NCI-H748 treated with DMSO at 0.1 percent for 48 hours (cell line): ENCODE measurements around the gene CYP1A2.

ENCODE experiments used
- DNase-seq: peaks from one replicate; lab custom pipeline; 2025; lab: John Stamatoyannopoulos, UW

Gene CYP1A2

DNA sequence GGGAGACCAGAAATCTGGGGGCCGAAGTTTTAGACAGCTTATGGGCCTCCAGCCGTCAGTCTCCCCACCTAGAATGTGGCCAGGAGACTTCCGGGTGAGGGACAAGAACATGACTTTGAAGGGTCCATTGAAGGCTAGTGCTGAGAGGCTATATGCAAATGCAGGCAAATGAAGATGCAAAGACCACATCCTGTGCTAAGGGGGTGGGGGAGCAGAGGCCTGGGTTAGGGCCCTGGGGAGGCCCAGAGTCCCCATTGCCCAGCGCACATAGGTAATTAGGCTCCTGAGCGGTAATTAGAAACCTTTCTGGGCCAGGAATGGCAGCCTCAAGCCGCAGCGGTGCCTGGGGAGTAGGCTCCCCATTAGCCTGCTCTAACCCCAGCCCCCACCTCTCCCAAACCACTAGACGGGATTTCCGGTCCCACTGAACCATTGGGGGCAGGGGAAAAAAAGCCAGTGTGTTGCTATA, 40.1 kb downstream of the CYP1A2 start:
- no peak for DNase-seq

GRCh38 chr15:74789171-74789631, 40.6 kb downstream of the CYP1A2 start:
- no peak for DNase-seq

- no peak for DNase-seq
Observed at GRCh38 chr15:74789741-74790079, 41.1 kb downstream of the CYP1A2 start.

DNA sequence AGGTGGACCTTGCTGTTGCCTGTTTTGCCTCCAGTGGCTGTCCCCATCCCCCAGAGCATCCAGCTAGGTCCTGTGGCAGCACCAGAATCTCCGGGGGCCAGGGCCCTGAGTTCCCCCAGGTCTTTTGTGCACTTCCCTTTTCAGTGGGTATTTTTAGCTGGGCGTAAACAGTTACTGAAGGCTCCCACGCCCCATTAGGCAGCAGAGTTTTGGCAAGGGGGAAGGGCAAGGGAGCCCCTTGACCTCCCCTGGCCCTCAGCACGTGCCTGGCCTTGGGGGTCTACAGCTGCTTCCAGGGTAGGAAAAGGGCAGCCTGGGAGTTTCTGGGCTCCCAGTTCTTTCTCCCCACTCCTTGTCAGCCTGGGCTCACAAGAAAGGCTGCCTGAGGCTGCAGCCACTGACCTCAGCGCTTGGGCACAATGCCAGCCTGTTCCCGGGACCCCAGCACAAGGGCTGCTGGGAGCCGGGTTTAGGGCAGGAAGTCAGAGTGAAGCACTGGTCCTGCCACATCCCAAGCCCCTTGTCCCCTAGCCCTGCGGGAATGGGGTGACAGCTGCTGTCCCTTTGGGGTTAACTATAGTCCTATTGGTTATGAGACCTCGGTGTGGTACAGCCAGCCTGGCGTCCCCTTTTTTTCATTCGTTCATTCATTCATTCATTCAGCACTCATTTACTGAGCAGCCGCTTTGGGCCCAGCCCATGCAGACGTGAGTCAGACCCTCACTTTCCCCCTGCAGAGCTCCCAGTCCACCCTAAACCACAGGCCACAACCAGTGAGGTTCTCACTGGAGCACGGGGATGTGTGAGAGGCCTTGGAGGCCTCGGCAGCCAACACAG, 41.7 kb downstream of the CYP1A2 start:
- DNase-seq, result no peak

DNA sequence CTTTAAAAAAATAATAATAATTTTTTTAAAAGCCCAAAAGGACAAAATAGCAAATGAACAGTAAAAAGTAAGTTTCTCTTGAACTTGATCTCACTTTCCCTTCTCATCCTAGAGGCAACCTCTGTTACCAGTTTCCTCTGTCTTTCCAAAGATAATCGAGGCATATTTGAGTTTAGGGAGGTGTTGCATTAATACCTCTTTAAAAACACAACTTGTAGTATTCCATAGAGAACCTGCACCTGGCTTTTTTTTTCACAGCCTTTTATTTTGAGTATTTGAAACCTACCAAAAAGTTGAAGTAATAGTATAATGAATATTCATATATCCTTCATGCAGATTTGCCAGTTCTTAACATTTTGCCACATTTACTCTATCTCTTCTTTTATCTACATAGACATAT, 42.4 kb downstream of the CYP1A2 start:
- no peak for DNase-seq

DNA sequence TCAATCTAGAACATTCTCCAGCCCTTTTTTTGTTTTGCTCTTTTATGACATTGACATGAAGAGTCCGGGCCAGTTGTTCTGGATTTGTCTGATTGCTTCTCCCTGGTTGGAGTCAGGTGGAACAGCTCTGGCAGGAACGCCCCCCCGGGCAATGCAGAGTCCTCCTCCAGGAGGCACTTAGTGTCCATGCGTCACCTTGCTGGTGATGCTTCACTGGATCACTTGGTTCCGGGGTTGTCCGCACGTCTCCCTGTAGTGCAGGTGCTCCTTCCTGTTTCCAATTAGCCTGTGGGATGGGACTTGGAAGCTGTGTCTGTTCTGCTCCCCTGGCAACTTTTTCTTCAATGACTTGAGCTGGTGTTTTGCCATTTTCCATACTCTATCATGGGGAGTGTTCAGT, 43.0 kb downstream of the CYP1A2 start:
- DNase-seq, result no peak

DNA sequence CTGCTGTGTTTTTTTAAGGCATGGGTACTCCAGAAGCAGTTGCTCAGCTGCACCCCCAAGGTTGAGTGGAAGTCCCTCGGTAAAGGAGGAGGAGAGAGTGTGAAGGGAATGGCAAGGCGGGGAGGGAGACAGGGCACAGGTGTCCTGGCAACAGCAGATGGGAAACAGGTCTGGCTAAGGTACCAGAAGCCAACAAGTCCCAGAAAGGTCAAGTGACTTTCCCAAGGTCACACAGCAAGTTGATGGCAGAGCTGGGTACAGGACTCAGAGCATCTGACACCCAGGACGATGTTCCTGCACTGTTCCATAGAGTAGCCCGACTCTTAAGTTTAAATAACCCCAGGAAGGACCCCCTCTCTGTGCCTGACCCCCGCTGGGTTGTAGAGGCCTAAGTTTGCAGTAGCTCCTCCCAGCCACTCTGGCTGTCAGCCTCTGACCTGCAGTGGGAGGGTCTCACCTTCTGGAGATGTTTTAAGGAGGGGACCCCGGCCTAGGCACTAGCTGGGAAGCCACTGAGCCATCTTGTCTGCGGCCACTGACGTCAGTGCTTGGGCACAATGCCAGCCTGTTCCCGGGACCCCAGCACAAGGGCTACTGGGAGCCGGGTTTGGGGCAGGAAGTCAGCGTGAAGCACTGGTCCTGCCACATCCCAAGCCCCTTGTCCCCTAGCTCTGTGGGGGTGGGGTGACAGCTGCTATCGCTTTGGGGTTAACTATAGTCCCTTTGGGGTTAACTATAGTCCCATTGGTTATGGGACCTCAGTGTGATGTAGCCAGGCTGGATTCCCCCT, 43.8 kb downstream of the CYP1A2 start:
- no peak for DNase-seq

GRCh38 chr15:74793135-74794028, 44.7 kb downstream of the CYP1A2 start:
- no peak for DNase-seq

DNA sequence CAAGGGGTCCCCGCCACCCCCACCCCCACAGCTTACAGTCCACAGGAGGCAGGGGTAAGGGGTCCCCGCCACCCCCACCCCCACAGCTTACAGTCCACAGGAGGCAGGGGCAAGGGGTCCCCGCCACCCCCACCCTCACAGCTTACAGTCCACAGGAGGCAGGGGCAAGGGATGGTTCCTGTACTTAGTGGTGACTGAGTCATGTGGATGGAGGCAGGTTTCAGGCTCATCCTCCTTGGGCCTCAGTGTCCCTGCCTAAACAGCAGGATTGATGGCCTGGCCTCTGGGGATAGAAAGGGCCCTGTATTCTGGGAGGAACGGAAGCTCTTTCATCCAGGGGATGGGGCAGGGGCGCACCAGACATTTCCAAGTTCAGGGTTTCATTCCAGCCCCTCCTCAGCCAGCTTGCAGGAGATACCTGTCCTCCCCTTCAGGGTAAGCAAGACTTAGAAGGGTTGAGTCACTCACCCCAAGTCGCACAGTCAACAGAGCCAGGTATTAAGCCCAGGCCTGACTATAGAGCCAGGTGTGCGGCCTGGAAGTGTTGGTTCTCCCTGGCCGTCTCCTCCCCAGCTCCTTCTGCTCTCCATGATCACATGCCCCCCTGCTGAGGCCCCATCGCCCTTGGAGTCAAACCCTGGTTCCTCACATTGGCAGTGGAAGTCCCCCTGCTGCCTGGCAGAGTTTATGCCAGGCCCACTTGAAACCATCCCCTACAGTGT, 45.8 kb downstream of the CYP1A2 start:
- no peak for DNase-seq

- DNase-seq, result no peak
Observed at GRCh38 chr15:74794970-74795349, 46.3 kb downstream of the CYP1A2 start.

DNA sequence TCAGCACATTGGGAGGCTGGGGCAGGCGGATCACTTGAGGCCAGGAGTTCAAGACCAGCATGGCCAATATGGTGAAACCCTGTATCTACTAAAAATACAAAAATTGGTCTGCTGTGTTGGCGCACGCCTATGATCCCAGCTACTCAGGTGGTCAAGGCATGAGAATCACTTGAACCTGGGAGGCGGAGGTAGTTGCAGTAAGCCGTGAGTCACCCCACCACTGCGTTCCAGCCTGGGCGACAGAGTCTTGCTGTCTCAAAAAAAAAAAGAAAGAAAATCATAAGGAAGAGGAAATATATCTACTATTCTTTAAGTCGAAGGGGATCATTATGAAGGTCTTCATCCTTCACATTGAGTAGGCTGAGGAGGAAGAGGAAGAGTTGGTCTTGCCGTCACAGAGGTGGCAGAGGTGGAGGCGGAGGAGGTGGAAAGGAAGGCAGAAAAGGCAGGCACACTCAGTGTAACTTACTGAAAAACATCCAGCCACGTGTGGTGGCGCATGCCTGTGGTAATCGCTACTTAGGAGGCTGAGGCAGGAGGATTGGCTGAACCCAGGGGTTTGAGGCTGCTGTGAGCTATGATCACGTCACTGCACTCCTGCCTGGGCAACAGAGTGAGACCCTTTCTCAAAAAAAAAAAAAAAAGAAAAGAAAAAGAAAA, 47.5 kb downstream of the CYP1A2 start:
- no peak for DNase-seq

DNA sequence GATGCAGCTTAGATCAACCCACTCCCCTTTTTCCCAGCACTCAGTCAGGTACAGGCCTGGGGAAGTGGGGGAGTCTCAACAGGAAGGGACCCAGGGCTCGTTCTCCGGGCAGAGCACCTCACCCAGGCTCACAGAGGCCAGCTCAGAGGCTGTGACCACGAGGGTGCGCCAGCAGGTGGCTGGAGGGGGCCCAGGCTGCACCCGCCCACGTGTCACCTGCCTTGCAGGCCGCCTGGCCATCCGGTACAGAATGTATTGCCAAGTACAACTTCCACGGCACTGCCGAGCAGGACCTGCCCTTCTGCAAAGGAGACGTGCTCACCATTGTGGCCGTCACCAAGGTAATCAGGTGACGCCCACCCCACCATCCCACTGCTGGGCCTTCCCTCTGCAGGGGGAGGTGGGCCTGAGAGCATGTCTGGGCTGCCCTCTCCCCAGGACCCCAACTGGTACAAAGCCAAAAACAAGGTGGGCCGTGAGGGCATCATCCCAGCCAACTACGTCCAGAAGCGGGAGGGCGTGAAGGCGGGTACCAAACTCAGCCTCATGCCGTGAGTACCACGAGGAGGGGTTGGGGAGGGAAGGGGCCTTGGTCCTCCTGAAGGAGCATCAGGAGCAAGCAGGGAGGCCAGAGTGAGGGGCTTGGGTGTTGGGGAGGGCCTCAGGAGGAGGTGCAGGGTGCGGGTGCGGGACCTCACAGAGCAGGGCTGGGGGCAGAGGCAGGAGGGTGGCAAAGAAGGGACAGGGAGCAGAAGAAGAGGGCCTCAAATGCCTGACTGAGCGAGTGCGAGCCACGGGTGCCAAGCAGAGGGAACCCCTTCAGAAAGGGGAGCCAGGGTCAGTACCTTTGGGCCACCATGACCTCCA, 50.0 kb downstream of the CYP1A2 start:
- DNase-seq, result no peak

DNA sequence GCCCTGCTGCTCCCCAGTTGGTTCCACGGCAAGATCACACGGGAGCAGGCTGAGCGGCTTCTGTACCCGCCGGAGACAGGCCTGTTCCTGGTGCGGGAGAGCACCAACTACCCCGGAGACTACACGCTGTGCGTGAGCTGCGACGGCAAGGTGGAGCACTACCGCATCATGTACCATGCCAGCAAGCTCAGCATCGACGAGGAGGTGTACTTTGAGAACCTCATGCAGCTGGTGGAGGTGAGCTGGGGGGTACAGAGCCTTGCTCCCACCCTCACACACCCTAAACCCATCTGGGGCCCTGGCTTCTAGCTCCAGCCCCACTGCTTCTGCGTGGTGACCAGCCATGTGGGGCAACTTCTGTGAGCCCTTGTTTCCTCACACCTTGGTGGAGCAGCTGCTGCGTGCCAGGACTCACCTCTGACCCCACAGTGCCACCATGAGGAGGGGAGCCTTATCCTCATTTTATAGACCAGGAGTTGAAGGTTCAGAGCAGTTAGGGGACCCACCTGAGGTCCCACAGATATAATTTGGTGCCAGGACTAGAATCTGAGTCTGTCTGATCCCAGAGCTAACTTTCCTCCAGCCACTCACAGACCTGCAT, 50.7 kb downstream of the CYP1A2 start:
- DNase-seq, result no peak

DNA sequence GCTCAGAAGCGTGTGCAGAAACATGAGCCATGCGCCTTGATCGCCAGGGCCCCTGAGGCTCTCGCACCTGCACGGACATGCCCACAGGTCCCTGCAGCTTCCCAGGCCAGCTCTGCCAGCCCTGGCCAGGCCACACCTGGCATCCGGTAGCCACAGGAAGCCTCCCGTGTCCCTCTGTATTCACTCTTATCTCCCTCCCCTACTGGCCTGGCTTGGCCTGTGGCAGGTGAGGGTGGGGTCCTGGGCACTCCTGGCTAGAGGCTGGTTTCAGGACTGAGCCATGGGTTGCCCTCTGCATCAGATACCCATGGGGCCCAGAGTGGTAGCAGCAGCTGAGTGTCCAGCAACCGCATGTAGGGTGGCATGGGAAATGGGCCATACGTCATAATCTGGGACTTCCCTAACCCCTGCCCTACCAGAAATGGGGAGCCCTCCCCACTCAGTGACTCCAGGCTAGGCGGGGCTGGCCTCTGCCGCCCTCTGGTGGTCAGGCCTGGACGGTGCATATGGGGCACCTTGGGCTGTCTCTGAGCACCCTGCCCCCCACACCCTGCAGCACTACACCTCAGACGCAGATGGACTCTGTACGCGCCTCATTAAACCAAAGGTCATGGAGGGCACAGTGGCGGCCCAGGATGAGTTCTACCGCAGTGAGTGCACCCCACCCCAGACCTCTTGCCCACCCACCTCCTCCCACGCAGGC, 51.4 kb downstream of the CYP1A2 start:
- no peak for DNase-seq

DNA sequence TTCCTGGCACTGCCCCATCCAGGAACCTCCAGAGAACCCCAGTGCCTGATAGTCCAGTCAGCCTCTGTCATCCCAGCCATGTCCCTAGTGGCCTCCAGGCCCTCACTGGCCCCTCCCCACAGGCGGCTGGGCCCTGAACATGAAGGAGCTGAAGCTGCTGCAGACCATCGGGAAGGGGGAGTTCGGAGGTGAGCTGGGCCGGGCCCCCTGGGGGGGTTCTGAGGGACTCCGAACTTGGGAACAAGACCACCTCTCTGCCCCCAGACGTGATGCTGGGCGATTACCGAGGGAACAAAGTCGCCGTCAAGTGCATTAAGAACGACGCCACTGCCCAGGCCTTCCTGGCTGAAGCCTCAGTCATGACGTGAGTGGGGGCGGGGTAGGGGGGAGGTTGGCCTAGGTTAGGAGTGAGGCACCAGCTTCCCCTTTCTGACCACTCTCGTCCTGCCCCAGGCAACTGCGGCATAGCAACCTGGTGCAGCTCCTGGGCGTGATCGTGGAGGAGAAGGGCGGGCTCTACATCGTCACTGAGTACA, 52.0 kb downstream of the CYP1A2 start:
- DNase-seq, result no peak

DNA sequence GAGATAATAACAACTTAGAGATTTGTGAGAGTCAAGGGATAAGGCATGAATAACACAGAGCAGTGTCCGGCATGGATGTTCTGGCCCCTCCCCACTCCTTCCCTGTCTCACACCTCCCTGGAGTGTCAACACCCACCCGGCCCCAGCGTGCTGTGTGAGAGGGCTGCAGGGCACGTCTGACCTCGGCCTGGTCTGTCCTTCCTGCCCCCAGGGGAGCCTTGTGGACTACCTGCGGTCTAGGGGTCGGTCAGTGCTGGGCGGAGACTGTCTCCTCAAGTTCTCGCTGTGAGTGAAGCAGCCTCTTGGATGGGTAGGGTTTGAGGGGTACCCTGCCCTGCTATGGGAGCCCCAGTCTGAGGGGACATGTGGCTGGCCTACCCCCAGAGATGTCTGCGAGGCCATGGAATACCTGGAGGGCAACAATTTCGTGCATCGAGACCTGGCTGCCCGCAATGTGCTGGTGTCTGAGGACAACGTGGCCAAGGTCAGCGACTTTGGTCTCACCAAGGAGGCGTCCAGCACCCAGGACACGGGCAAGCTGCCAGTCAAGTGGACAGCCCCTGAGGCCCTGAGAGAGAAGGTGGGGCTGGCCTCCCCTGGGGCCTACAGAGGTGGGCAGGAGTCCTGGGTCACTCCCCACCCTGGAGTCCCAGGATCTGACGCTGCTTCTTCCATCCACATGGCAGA, 52.8 kb downstream of the CYP1A2 start:
- DNase-seq, result no peak

- no peak for DNase-seq
Observed at GRCh38 chr15:74802290-74802689, 53.6 kb downstream of the CYP1A2 start.

DNA sequence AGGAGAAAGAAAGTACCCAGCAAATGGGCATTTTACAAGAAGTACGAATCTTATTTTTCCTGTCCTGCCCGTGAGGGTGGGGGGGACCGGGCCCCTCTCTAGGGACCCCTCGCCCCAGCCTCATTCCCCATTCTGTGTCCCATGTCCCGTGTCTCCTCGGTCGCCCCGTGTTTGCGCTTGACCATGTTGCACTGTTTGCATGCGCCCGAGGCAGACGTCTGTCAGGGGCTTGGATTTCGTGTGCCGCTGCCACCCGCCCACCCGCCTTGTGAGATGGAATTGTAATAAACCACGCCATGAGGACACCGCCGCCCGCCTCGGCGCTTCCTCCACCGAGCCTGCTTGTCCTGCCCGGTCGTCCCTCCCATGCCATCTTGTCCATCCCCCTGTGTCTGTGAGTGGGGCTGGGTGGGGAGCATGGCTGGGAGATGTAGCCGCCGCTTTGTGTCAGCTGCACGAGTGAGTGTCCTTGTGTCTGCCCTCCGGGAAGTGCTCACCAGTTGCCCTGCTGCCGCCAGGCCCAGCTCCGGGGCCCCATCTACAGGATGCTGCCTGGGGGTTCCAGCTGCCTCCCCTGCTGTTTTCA, 54.3 kb downstream of the CYP1A2 start:
- no peak for DNase-seq
